Measurements from ENCODE around the gene SSNA1. TPM values are rescaled to one million over a fixed set of nuclear protein-coding genes. Genes with fewer than 3 reads are reported as not detected.
"Not testable (repeated sequence)": the region's sequence is repeated elsewhere in the genome, so short reads cannot be mapped to it uniquely, and the experiment has no call there.

The SSNA1 gene
- total RNA-seq, 1 donor: 58.7 TPM

GRCh38 chr9:137237759-137238726 lies 49.6 kb downstream of the SSNA1 start:
- no peak for DNase-seq (ENCODE audit: low read depth)
- no peak overlapping the region for H3K4me3 ChIP-seq (ENCODE audit: low read depth, low read length)
- no peak for TF ChIP-seq CTCF (IDR thresholded peaks at IDR 0.05; ENCODE audit: insufficient read depth, low read depth, low read length)

- H3K4me3 ChIP-seq (ENCODE audit: low read depth, low read length): peak overlapping the region; percentile 65
- DNase-seq (ENCODE audit: low read depth): not testable (repeated sequence)
Observed at GRCh38 chr9:137239541-137240200, 51.2 kb downstream of the SSNA1 start.

Small RNA genes within 50 kb of the gene (small RNA-seq; reads per million reads assigned to genes)
- gene MIR3621: not detected

Other genes starting within 250 kb of the SSNA1 start
- 104 and 115 TPM in 2 replicates for gene FBXW5, start 243.9 kb upstream of the SSNA1 start, total RNA-seq
- 0.86 TPM in 1 of 2 replicates, not detected in the other for gene C8G, start 243.4 kb upstream of the SSNA1 start, total RNA-seq
- gene LCN12, start 236.4 kb upstream of the SSNA1 start, total RNA-seq: 0.86 TPM in 1 of 2 replicates, not detected in the other
- 10.8 and 21.9 TPM in 2 replicates for gene PTGDS, start 211.2 kb upstream of the SSNA1 start, total RNA-seq
- 3.2 and 3.5 TPM in 2 replicates for gene LCNL1, start 205.7 kb upstream of the SSNA1 start, total RNA-seq
- 9.9 and 18.0 TPM in 2 replicates for gene PAXX, start 196.3 kb upstream of the SSNA1 start, total RNA-seq
- 19.0 and 43.2 TPM in 2 replicates for gene CLIC3, start 192.1 kb upstream of the SSNA1 start, total RNA-seq
- gene ABCA2, start 160.4 kb upstream of the SSNA1 start, total RNA-seq: 14.7 and 15.5 TPM in 2 replicates
- not detected in 2 replicates for gene FUT7, start 156.6 kb upstream of the SSNA1 start, total RNA-seq
- 6.4 and 13.0 TPM in 2 replicates for gene NPDC1, start 142.5 kb upstream of the SSNA1 start, total RNA-seq
- gene ENTPD2, start 134.6 kb upstream of the SSNA1 start, total RNA-seq: not detected in 2 replicates
- 5.2 TPM in 2 replicates for gene SAPCD2, start 118.1 kb upstream of the SSNA1 start, total RNA-seq
- 16.0 and 31.2 TPM in 2 replicates for gene UAP1L1, start 111.2 kb upstream of the SSNA1 start, total RNA-seq
- 65.6 and 65.7 TPM in 2 replicates for gene MAN1B1, start 101.7 kb upstream of the SSNA1 start, total RNA-seq
- 41.5 and 44.8 TPM in 2 replicates for gene DPP7, start 73.9 kb upstream of the SSNA1 start, total RNA-seq
- under 0.01 TPM in 1 of 2 replicates, not detected in the other for gene GRIN1, start 49.5 kb upstream of the SSNA1 start, total RNA-seq
- not detected in 2 replicates for gene LRRC26, start 18.6 kb upstream of the SSNA1 start, total RNA-seq
- not detected in 2 replicates for gene TMEM210, start 16.6 kb upstream of the SSNA1 start, total RNA-seq
- gene ANAPC2, start 116 bp upstream of the SSNA1 start, total RNA-seq: 22.9 and 24.8 TPM in 2 replicates
- gene TPRN, start 12.1 kb downstream of the SSNA1 start, total RNA-seq: 6.9 and 8.1 TPM in 2 replicates
- 33.2 and 40.2 TPM in 2 replicates for gene TMEM203, start 17.0 kb downstream of the SSNA1 start, total RNA-seq
- 7.8 and 11.0 TPM in 2 replicates for gene NDOR1, start 17.0 kb downstream of the SSNA1 start, total RNA-seq
- under 0.01 TPM in 1 of 2 replicates, not detected in the other for gene RNF208, start 33.6 kb downstream of the SSNA1 start, total RNA-seq
- gene CYSRT1, start 36.5 kb downstream of the SSNA1 start, total RNA-seq: under 0.01 and 0.64 TPM in 2 replicates
- not detected in 2 replicates for gene RNF224, start 38.8 kb downstream of the SSNA1 start, total RNA-seq
- gene SLC34A3, start 42.2 kb downstream of the SSNA1 start, total RNA-seq: under 0.01 TPM in 1 of 2 replicates, not detected in the other
- gene TUBB4B, start 52.6 kb downstream of the SSNA1 start, total RNA-seq: 151 and 218 TPM in 2 replicates
- not detected in 2 replicates for gene STPG3, start 62.6 kb downstream of the SSNA1 start, total RNA-seq
- gene NELFB, start 66.7 kb downstream of the SSNA1 start, total RNA-seq: 47.1 and 48.6 TPM in 2 replicates
- 39.3 and 42.3 TPM in 2 replicates for gene TOR4A, start 89.0 kb downstream of the SSNA1 start, total RNA-seq
- under 0.01 and 0.32 TPM in 2 replicates for gene NRARP, start 113.6 kb downstream of the SSNA1 start, total RNA-seq
- gene EXD3, start 234.5 kb downstream of the SSNA1 start, total RNA-seq: 7.3 and 8.1 TPM in 2 replicates
- gene NOXA1, start 234.7 kb downstream of the SSNA1 start, total RNA-seq: 0.32 TPM in 1 of 2 replicates, not detected in the other